H1 (cell line): ENCODE results near the gene LCT. TPM values are rescaled to one million over a fixed set of nuclear protein-coding genes. Genes with fewer than 3 reads are reported as not detected.

Experiments
- CTCF ChIA-PET: fragments of 300-600 bp; sonication (Branson Sonifier 250); formaldehyde crosslinking; loops from one replicate; lab custom pipeline; 2021; ENCODE audit not compliant: partially characterized antibody; lab: Charles Lee
- POLR2A ChIA-PET: fragments of 300-600 bp; sonication (Branson Sonifier 250); formaldehyde crosslinking; loops from one replicate; lab custom pipeline; 2021; ENCODE audit warnings: inconsistent platforms; ENCODE audit not compliant: partially characterized antibody; lab: Charles Lee
- DNase-seq, 2 experiments: peaks; one replicate each; pipeline versions ENCODE4 v3.0.0 to v3.0.0-alpha.2; 2010 to 2022; ENCODE audit warnings: low spot score in 2 of 2, low read depth in 1 of 2, mixed read lengths in 1 of 2
- FAIRE-seq: peaks from 2 replicates; lab custom pipeline; 2011; peaks lifted over from hg19 to GRCh38; lab: Jason Lieb, UNC
- H2AFZ ChIP-seq: 2 replicates; pipeline ENCODE4 v1.8.1; 2012; ENCODE audit warnings: low read length, inconsistent platforms
- H2AK5ac ChIP-seq: 2 replicates; pipeline ENCODE4 v1.6.1; 2013; ENCODE audit warnings: low read depth, low read length
- H2BK120ac ChIP-seq: replicated peaks from 2 replicates; pipeline ENCODE3; 2013; ENCODE audit warnings: low read depth, low read length, inconsistent platforms
- H2BK12ac ChIP-seq: 2 replicates; pipeline ENCODE4 v1.6.1; 2013; ENCODE audit warnings: low read depth, low read length
- H2BK15ac ChIP-seq: 2 replicates; pipeline ENCODE4 v1.6.1; 2013; ENCODE audit warnings: low read length
- H2BK20ac ChIP-seq: 2 replicates; pipeline ENCODE4 v1.6.1; 2013; ENCODE audit warnings: low read length
- H2BK5ac ChIP-seq: 2 replicates; pipeline ENCODE4 v1.6.1; 2013; ENCODE audit warnings: low read depth, low read length
- H3K14ac ChIP-seq: 2 replicates; pipeline ENCODE4 v1.6.1; 2013; ENCODE audit warnings: inconsistent platforms; ENCODE audit not compliant: insufficient read length
- H3K18ac ChIP-seq: 2 replicates; pipeline ENCODE4 v1.6.1; 2013; ENCODE audit warnings: low read length; ENCODE audit errors: extremely low read depth
- H3K23ac ChIP-seq: 2 replicates; pipeline ENCODE4 v1.6.1; 2013; ENCODE audit warnings: inconsistent platforms; ENCODE audit not compliant: insufficient read length
- H3K23me2 ChIP-seq: 2 replicates; pipeline ENCODE4 v1.6.1; 2013; ENCODE audit warnings: low read depth, low read length
- H3K27ac ChIP-seq: 2 replicates; pipeline ENCODE4 v1.6.1; 2011; ENCODE audit warnings: low read depth, low read length, inconsistent platforms
- H3K27me3 ChIP-seq, 4 experiments: replicated peaks in 1 of 4; 1 replicate in 1 of 4; 2 replicates in 3 of 4; pipeline versions ENCODE4 v1.6.1 to v1.8.1; 2011 to 2013; ENCODE audit warnings: low read length in 3 of 4, mild to moderate bottlenecking in 3 of 4, inconsistent platforms in 2 of 4, mixed read lengths in 2 of 4, moderate library complexity in 1 of 4; ENCODE audit not compliant: control insufficient read depth in 3 of 4, insufficient read depth in 3 of 4; ENCODE audit errors: extremely low read depth in 1 of 4
- H3K36me3 ChIP-seq, 4 experiments: 2 replicates each; pipeline versions ENCODE4 v1.6.1 to v1.8.1; 2011 to 2013; ENCODE audit warnings: mild to moderate bottlenecking in 4 of 4, low read length in 3 of 4, moderate library complexity in 2 of 4, control low read depth in 1 of 4, inconsistent platforms in 1 of 4; ENCODE audit not compliant: insufficient read depth in 4 of 4, control insufficient read depth in 2 of 4
- H3K4ac ChIP-seq: replicated peaks from 2 replicates; pipeline ENCODE3; 2013; ENCODE audit warnings: low read length, low read depth, mixed read lengths, inconsistent platforms; ENCODE audit not compliant: insufficient read length
- H3K4me1 ChIP-seq, 4 experiments: replicated peaks in 1 of 4; 1 replicate in 1 of 4; 2 replicates in 3 of 4; pipeline versions ENCODE4 v1.6.1 to v1.8.1; 2011 to 2013; ENCODE audit warnings: low read length in 3 of 4, inconsistent platforms in 2 of 4, mixed read lengths in 1 of 4; ENCODE audit not compliant: insufficient read depth in 4 of 4, control insufficient read depth in 3 of 4
- H3K4me2 ChIP-seq, 2 experiments: 2 replicates each; pipeline versions ENCODE4 v1.6.1 to v1.8.1; 2011 to 2013; ENCODE audit warnings: low read depth in 2 of 2, low read length in 2 of 2, control low read depth in 1 of 2, inconsistent platforms in 1 of 2, mild to moderate bottlenecking in 1 of 2; ENCODE audit not compliant: insufficient read depth in 1 of 2
- H3K4me3 ChIP-seq, 4 experiments: fragments of 200-600, 300-600 bp in 1 of 4; sonication (generic), shearing (Covaris generic), sonication (Bioruptor Twin) in 1 of 4; 2 replicates each; pipeline versions ENCODE4 v1.5.1 to v1.8.1; 2011 to 2016; ENCODE audit warnings: low read length in 4 of 4, low read depth in 3 of 4, control low read depth in 2 of 4, inconsistent platforms in 2 of 4, mild to moderate bottlenecking in 2 of 4, mixed read lengths in 1 of 4, moderate library complexity in 1 of 4; ENCODE audit not compliant: insufficient read depth in 2 of 4; ENCODE audit errors: extremely low read depth in 1 of 4
- H3K56ac ChIP-seq: replicated peaks from 2 replicates; pipeline ENCODE3; 2013; ENCODE audit warnings: low read depth, mild to moderate bottlenecking, mixed read lengths, low read length, inconsistent platforms; ENCODE audit not compliant: insufficient read length
- H3K79me1 ChIP-seq: 2 replicates; pipeline ENCODE4 v1.6.1; 2013; ENCODE audit warnings: low read depth, low read length, control low read depth
- H3K79me2 ChIP-seq, 2 experiments: 2 replicates each; pipeline versions ENCODE4 v1.6.1 to v1.8.1; 2012 to 2013; ENCODE audit warnings: low read length in 2 of 2, mild to moderate bottlenecking in 2 of 2, inconsistent platforms in 1 of 2; ENCODE audit not compliant: insufficient read depth in 2 of 2, control insufficient read depth in 1 of 2
- H3K9ac ChIP-seq, 4 experiments: replicated peaks in 1 of 4; 1 replicate in 1 of 4; 2 replicates in 3 of 4; pipeline versions ENCODE4 v1.6.1 to v1.8.1; 2011 to 2013; ENCODE audit warnings: low read depth in 3 of 4, low read length in 3 of 4, control low read depth in 2 of 4, mild to moderate bottlenecking in 2 of 4, moderate library complexity in 2 of 4, inconsistent platforms in 1 of 4; ENCODE audit errors: extremely low read depth in 1 of 4
- H3K9me3 ChIP-seq, 2 experiments: 2 replicates each; pipeline versions ENCODE4 v1.6.1 to v1.8.1; 2012 to 2013; ENCODE audit warnings: mild to moderate bottlenecking in 2 of 2, moderate library complexity in 2 of 2, control low read depth in 1 of 2, inconsistent platforms in 1 of 2, low read depth in 1 of 2, low read length in 1 of 2, mixed read lengths in 1 of 2; ENCODE audit not compliant: insufficient read depth in 2 of 2
- H4K20me1 ChIP-seq, 2 experiments: replicated peaks in 1 of 2; 2 replicates each; pipeline versions ENCODE3 to v1.8.1; 2011 to 2013; ENCODE audit warnings: inconsistent platforms in 2 of 2, low read length in 2 of 2, mild to moderate bottlenecking in 1 of 2; ENCODE audit not compliant: insufficient read depth in 2 of 2, control insufficient read depth in 1 of 2
- H4K5ac ChIP-seq: 2 replicates; pipeline ENCODE4 v1.6.1; 2013; ENCODE audit warnings: low read length, low read depth, mixed read lengths, inconsistent platforms; ENCODE audit not compliant: insufficient read length
- H4K8ac ChIP-seq: 2 replicates; pipeline ENCODE4 v1.8.0; 2013; ENCODE audit warnings: mild to moderate bottlenecking, moderate library complexity, low read length, inconsistent platforms; ENCODE audit not compliant: insufficient read depth; ENCODE audit errors: extremely low read depth
- H4K91ac ChIP-seq: replicated peaks from 2 replicates; pipeline ENCODE3; 2013; ENCODE audit warnings: low read length, mixed read lengths, inconsistent platforms; ENCODE audit not compliant: insufficient read length
- BACH1 ChIP-seq: IDR thresholded peaks from 2 replicates; pipeline ENCODE4 v1.6.1; 2012; ENCODE audit warnings: low read length, improper control_type of control experiment
- CTCF ChIP-seq, 3 experiments: IDR thresholded peaks; 1 replicate in 2 of 3; 2 replicates in 1 of 3; pipeline versions ENCODE4 v1.5.1 to v1.6.1; 2011; ENCODE audit warnings: low read length in 3 of 3, mild to moderate bottlenecking in 3 of 3, inconsistent platforms in 2 of 3, low read depth in 1 of 3, moderate library complexity in 1 of 3; ENCODE audit not compliant: insufficient read depth in 1 of 3; ENCODE audit errors: control extremely low read depth in 1 of 3
- GABPA ChIP-seq: IDR thresholded peaks from 2 replicates; pipeline ENCODE4 v1.6.1; 2011; ENCODE audit warnings: mild to moderate bottlenecking, low read length, moderate library complexity, borderline replicate concordance; ENCODE audit not compliant: insufficient read depth
- GTF2F1 ChIP-seq: IDR thresholded peaks from 2 replicates; pipeline ENCODE4 v1.6.1; 2012; ENCODE audit warnings: low read depth, low read length, improper control_type of control experiment, borderline replicate concordance
- JUND ChIP-seq: IDR thresholded peaks from 2 replicates; pipeline ENCODE4 v1.6.1; 2011; ENCODE audit warnings: mild to moderate bottlenecking, improper control_type of control experiment, low read length
- KDM5A ChIP-seq: fragments of 200-600 bp; IDR thresholded peaks from 2 replicates; pipeline ENCODE4 v1.7.1; 2012; ENCODE audit warnings: mild to moderate bottlenecking, low read length, inconsistent platforms, mixed read lengths
- NANOG ChIP-seq: IDR thresholded peaks from 2 replicates; pipeline ENCODE4 v1.6.1; 2011; ENCODE audit warnings: low read length, low read depth, mild to moderate bottlenecking, inconsistent platforms; ENCODE audit not compliant: insufficient read depth, poor library complexity, severe bottlenecking
- RBBP5 ChIP-seq: IDR thresholded peaks from 2 replicates; pipeline ENCODE4 v1.7.1; 2012; ENCODE audit warnings: low read depth, mild to moderate bottlenecking, inconsistent platforms, low read length, moderate library complexity, borderline replicate concordance
- RFX5 ChIP-seq: IDR thresholded peaks from 2 replicates; pipeline ENCODE4 v1.6.1; 2011; ENCODE audit warnings: low read depth, low read length, improper control_type of control experiment, borderline replicate concordance
- RXRA ChIP-seq: IDR thresholded peaks from 2 replicates; pipeline ENCODE4 v1.6.1; 2011; ENCODE audit warnings: low read depth, mild to moderate bottlenecking, low read length, moderate library complexity; ENCODE audit not compliant: insufficient read depth
- SP2 ChIP-seq: IDR thresholded peaks from 2 replicates; pipeline ENCODE4 v1.6.1; 2012; ENCODE audit warnings: mild to moderate bottlenecking, low read length, inconsistent platforms
- WGBS, 2 experiments: shearing (Covaris generic) in 1 of 2; methylation state at CpG; one replicate each; pipeline versions ENCODE4 v1.1.6 to v1.1.7; 2013 to 2015; ENCODE audit warnings: low lambda C conversion rate in 2 of 2, mixed read lengths in 2 of 2, inconsistent platforms in 1 of 2, low coverage in 1 of 2, missing lambda C conversion rate in 1 of 2; ENCODE audit not compliant: insufficient replicate concordance in 2 of 2, insufficient coverage in 1 of 2, insufficient read length in 1 of 2; ENCODE audit errors: extremely low coverage in 1 of 2, missing lambda C conversion rate in 1 of 2; 5-methylcytosine and 5-hydroxymethylcytosine counted together
- polyA plus RNA-seq, 7 experiments: library from polyadenylated mRNA; depleted of rRNA in 3 of 7; stranded (reverse) in 5 of 7; unstranded in 2 of 7; fragments of >200 nt in 5 of 7; fragments of 200-250 nt in 2 of 7; gene quantifications; 1 replicate in 5 of 7; 2 replicates in 1 of 7; 4 replicates in 1 of 7; pipeline versions ENCODE4 v1.2.1 to v1.2.3, GENCODE V29; 2011 to 2013; ENCODE audit warnings: missing spikeins in 2 of 7, mixed read lengths in 2 of 7
- total RNA-seq: library from RNA; stranded (reverse); fragmentation: NEBNext Ultra II Directional; extraction: Animal tissue kit (Norgen Biotek cat#: 25700); gene quantifications from 2 replicates; pipeline ENCODE4 v1.2.1, GENCODE V29; 2021

The LCT gene
- total and polyA plus RNA-seq, 2 of the 8 experiments (the other 6 are each of a cell fraction or from before 2014, with no cell fraction given) = 0.06 TPM; not detected in 1

GRCh38 chr2:135831180-135831812 is 5.7 kb downstream of the LCT start:
- DNase-seq (no peak), FAIRE-seq (no peak)
- POLR2A ChIA-PET = no interaction called here
- Histone ChIP-seq H3K79me2 (no peaks in the 10 kb centered on the region), H2BK120ac (no peak overlapping the region), H3K79me1 (no peaks in the 10 kb centered on the region), H2BK12ac (0 out of 2 replicates have a peak overlapping the region, but pooled peaks have one; percentile 39), H3K4me2 (no peak overlapping the region), H3K9ac (no peak overlapping the region), H2AFZ (no peak overlapping the region), H3K27me3 (no peaks in the 10 kb centered on the region), H3K36me3 (no peaks in the 10 kb centered on the region), H4K5ac (no peak overlapping the region), H3K23me2 (no peaks in the 10 kb centered on the region), H3K4me3 (no peak overlapping the region), H2BK20ac (no peak overlapping the region), H3K23ac (no peak overlapping the region), H3K9me3 (no peaks in the 10 kb centered on the region), H3K56ac (no peak overlapping the region), H4K91ac (no peak overlapping the region), H3K4me1 (no peaks in the 10 kb centered on the region), H3K27ac (no peak overlapping the region), H4K20me1 (no peaks in the 10 kb centered on the region), H2AK5ac (no peak overlapping the region), H3K14ac (no peak overlapping the region), H3K18ac (no peak overlapping the region), H2BK15ac (no peak overlapping the region), H2BK5ac (no peak overlapping the region), H4K8ac (no peak overlapping the region), H3K4ac (no peak overlapping the region)
- CTCF ChIA-PET = interaction anchor here (0.9 to 1.4 kb wide), 2 partner anchors 10 to 36 kb away, joined by 4 to 6 read pairs; no protein-coding TSS in a partner anchor
- 80% methylated on average over 14 of the region's 14 CpGs; no CpG with 5 or more reads in 1 of the 2 experiments for WGBS, 2 experiments
- TF ChIP-seq RBBP5 (no peak), BACH1 (no peak), RXRA (no peak), CTCF (IDR thresholded peaks at IDR 0.05; ENCODE audit: control extremely low read depth in 1 of 3, insufficient read depth in 1 of 3, low read depth in 1 of 3, low read length in 3 of 3) (no peak), KDM5A (no peak), SP2 (no peak), GABPA (no peak), GTF2F1 (no peak), RFX5 (no peak), JUND (no peak), NANOG (no peak)
